NCI-H2196 (cell line): Measurements from ENCODE around the gene PBXIP1.

Source experiments
- DNase-seq: peaks from one replicate; lab custom pipeline; 2025; ENCODE audit not compliant: unreplicated experiment; lab: John Stamatoyannopoulos, UW

Gene PBXIP1

GRCh38 chr1:154901591-154901990 lies 54.3 kb downstream of the PBXIP1 start:
- no peak for DNase-seq

GRCh38 chr1:154899041-154899440 lies 56.9 kb downstream of the PBXIP1 start:
- no peak for DNase-seq

- DNase-seq = no peak
These were observed 59.1 kb downstream of the PBXIP1 start for GRCh38 chr1:154896771-154897286.

- no peak for DNase-seq
These were observed 60.1 kb downstream of the PBXIP1 start for GRCh38 chr1:154895798-154896197.
